ENCODE measurements around the gene TMEM38B. TPM values are rescaled to one million over a fixed set of nuclear protein-coding genes. Genes with fewer than 3 reads are reported as not detected.

The TMEM38B gene
- 6.6 and 7.6 TPM in 2 replicates for total RNA-seq

- DNase-seq (ENCODE audit: low read depth), result no peak
- TF ChIP-seq, protein P1, sequence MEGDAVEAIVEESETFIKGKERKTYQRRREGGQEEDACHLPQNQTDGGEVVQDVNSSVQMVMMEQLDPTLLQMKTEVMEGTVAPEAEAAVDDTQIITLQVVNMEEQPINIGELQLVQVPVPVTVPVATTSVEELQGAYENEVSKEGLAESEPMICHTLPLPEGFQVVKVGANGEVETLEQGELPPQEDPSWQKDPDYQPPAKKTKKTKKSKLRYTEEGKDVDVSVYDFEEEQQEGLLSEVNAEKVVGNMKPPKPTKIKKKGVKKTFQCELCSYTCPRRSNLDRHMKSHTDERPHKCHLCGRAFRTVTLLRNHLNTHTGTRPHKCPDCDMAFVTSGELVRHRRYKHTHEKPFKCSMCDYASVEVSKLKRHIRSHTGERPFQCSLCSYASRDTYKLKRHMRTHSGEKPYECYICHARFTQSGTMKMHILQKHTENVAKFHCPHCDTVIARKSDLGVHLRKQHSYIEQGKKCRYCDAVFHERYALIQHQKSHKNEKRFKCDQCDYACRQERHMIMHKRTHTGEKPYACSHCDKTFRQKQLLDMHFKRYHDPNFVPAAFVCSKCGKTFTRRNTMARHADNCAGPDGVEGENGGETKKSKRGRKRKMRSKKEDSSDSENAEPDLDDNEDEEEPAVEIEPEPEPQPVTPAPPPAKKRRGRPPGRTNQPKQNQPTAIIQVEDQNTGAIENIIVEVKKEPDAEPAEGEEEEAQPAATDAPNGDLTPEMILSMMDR (conservative IDR thresholded peaks at IDR 0.05; ENCODE audit: low read depth, low read length), result no peak
Observed at GRCh38 chr9:105694190-105694847, at the start of gene TMEM38B. TSS of gene TMEM38B (plus strand) at chr9:105694541. CDS start at chr9:105694661, 120 bp downstream.

DNA sequence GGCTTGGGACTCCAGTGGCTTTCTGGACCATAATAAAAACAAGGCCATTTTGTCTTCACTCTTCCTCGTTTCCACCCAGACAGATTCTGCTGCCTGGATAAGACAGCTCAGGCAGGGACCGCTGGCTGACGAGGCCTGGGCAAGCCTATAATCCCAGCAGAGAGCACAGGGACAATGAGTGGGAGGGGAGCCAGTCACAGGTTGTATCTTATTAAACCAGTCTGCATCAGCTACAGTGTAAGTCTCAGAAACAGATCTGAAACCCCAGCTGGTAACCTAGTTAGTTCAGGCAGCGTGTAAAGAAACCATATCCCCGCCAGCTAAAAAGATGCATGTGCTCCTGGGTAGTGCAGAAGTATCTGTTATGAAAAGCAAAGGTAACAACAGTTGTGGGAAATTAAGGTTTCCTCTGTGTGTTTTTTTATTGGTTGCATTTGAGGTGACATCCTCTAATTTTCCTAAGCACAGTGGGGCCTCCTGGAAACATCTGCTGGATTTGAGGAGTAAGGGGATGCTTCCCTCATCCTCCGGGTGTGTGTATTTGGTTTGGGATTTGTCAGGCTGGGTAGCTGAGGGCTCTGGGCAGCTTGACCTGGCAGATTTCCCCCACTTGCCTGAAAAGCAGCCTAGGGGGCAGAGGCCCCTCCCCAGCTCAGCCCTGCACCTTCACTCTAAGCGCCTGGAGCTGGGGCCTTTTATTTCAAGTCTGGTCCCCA is 47.3 kb upstream of the TMEM38B start:
- DNase-seq (ENCODE audit: low read depth), result no peak
- no peak overlapping the region for H3K4me3 ChIP-seq (ENCODE audit: low read depth, low read length)
- TF ChIP-seq, protein P1 (conservative IDR thresholded peaks at IDR 0.05; ENCODE audit: low read depth, low read length), result no peak

More at GRCh38 chr9:105694190-105694847, at the start of gene TMEM38B:
- peak within 1 kb of the TSS; percentile 79 for H3K4me3 ChIP-seq (ENCODE audit: low read depth, low read length)

DNA sequence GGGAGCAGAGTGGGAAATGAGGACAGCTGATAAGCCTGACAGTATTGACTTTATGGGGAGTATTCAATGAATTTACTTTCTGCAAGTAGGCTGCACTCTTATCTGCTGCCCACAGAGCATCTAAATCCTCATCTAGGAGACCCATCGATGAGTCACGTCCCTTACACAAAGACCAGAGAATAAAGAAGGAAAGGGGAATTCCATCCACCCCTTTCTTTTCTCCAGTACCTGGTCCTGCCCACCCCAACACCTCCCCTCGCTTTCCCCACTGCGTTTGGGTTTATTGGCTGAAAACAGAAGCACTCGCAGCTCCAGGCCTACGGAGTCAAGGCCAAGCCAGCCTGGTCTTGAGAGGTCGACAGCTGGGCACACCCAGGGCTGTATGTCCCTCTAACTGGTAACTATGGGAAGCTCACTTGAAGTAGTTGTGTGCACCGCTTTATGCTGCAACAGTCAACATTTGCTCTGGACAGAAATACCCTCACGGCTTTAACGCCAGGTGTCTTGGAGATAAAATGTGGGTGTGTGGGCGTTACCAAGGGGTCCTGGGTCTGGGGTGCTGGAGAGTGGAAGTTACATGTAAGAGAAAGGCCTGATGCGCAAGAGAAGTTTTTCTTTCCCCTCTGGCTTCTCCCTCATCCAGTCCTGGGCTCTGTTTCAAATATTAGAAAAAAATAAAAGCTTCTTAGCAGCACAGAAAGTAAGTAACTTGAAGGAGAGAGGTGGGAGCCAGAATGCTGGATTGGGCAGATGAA is 46.6 kb upstream of the TMEM38B start:
- no peak overlapping the region for H3K4me3 ChIP-seq (ENCODE audit: low read depth, low read length)
- TF ChIP-seq, protein P1 (conservative IDR thresholded peaks at IDR 0.05; ENCODE audit: low read depth, low read length), result no peak
- DNase-seq (ENCODE audit: low read depth), result no peak

DNA sequence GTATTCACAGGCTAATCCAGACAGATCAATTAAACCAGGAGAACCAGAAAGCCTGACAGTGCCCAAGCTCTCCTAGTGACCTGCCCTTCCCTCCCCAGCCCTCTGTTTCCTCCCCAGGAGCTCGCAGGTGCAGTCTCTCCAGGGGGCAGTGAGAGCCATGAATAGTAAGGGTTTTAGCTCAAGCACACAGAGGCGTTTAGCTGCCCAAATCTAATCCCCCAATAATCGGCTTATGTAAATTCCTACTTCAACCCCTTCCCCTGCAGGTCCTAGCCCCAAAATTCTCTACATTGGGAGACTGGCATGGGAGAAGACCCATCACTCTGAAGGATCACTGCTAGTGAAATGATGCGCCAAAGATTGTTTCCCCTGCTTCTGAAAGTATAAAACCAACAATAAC is 42.5 kb upstream of the TMEM38B start:
- TF ChIP-seq, protein P1 (conservative IDR thresholded peaks at IDR 0.05; ENCODE audit: low read depth, low read length), result no peak
- DNase-seq (ENCODE audit: low read depth), result no peak
- no peak overlapping the region for H3K4me3 ChIP-seq (ENCODE audit: low read depth, low read length)

- TF ChIP-seq, protein P1 (conservative IDR thresholded peaks at IDR 0.05; ENCODE audit: low read depth, low read length), result no peak
- DNase-seq (ENCODE audit: low read depth), result no peak
- H3K4me3 ChIP-seq (ENCODE audit: low read depth, low read length), result peak overlapping the region; percentile 60
Observed at GRCh38 chr9:105656131-105656921, 38.0 kb upstream of the TMEM38B start.

DNA sequence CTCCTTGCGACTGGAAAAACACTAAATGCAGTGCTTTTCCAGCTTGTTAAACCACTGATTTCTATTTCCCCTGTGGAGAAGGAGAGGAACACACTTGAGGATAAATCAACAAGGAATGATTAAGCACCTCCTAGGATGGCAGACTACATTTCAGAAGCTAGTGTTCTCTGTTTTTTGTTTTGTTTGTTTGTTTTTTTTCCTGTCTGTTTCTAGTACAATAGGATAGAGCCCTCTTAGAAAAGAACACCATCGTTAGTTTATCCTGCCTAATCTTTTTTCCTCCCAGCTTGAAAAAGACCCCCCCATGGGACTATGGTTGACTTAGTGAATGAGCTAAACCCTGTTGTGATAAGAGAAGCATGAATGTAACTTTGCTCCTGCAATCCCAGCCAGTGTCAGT is 36.0 kb upstream of the TMEM38B start:
- H3K4me3 ChIP-seq (ENCODE audit: low read depth, low read length), result no peak overlapping the region
- no peak for DNase-seq (ENCODE audit: low read depth)
- TF ChIP-seq, protein P1 (conservative IDR thresholded peaks at IDR 0.05; ENCODE audit: low read depth, low read length), result no peak

Data from epithelial cell of proximal tubule (primary cell).